ENCODE data around the gene CNFN. TPM values are rescaled to one million over a fixed set of nuclear protein-coding genes. Genes with fewer than 3 reads are reported as not detected.

The CNFN gene
- total and polyA plus RNA-seq, 10 of the 15 experiments (the other 5 are each of a cell fraction or from before 2014, with no cell fraction given) = 0.60 TPM; not detected in 9

GRCh38 chr19:42360787-42361544, 29.1 kb downstream of the CNFN start:
- TF ChIP-seq CTCF (IDR thresholded peaks at IDR 0.05 in 2 of 3, conservative IDR thresholded peaks at IDR 0.05 in 1 of 3; ENCODE audit: control insufficient read depth in 2 of 3, extremely low read depth in 1 of 3, insufficient read depth in 1 of 3, low read depth in 3 of 3, low read length in 3 of 3) = no peak
- TF ChIP-seq BHLHE40 (IDR thresholded peaks at IDR 0.05; ENCODE audit: borderline replicate concordance in 1 of 2, low read depth in 2 of 2, low read length in 1 of 2) = no peak
- no TSS peak for BruUV-seq (replicated peaks)
- no peak for ATAC-seq
- intact Hi-C loops (cut with micrococcal nuclease; ENCODE audit: unreplicated experiment) (no loop called here), in situ Hi-C loops (cut with MboI) (no loop called here)
- ChIA-PET SMC1A (ENCODE audit: uncharacterized antibody, unreplicated experiment) (no interaction called here), POLR2A (no interaction called here), CTCF (no interaction called here), RAD21 (ENCODE audit: unreplicated experiment) (no interaction called here)
- DNase-seq (ENCODE audit: low read depth, low spot score) = no peak
- peaks cover 4% of the 10 kb centered on the region for H3K4me1 ChIP-seq (ENCODE audit: control insufficient read depth, insufficient read depth, low read length)
- H3K4me3 ChIP-seq = no peak overlapping the region
- H3K4me2 ChIP-seq (ENCODE audit: control insufficient read depth, insufficient read depth) = no peak overlapping the region
- no peaks in the 10 kb centered on the region for H3K27me3 ChIP-seq (replicated peaks in 1 of 2; ENCODE audit: control insufficient read depth in 2 of 2, insufficient read depth in 2 of 2, low read length in 1 of 2)
- H2AFZ ChIP-seq (ENCODE audit: control insufficient read depth, low read depth, low read length) = no peak overlapping the region
- no peaks in the 10 kb centered on the region for H3K79me2 ChIP-seq (ENCODE audit: control insufficient read depth, insufficient read depth, low read length)
- no peak for FAIRE-seq
- 71% methylated on average over 16 of the region's 16 CpGs for WGBS (ENCODE audit: insufficient coverage, insufficient replicate concordance, low lambda C conversion rate, missing lambda C conversion rate)
- no peak overlapping the region for H3K9ac ChIP-seq (ENCODE audit: control insufficient read depth, insufficient read depth, low read length)
- H3K9me3 ChIP-seq (replicated peaks; ENCODE audit: control insufficient read depth, insufficient read depth, low read length) = peaks cover 6% of the 10 kb centered on the region; the same call in 1 of the 3 replicates
- no peaks in the 10 kb centered on the region; a peak in 2 of 4 replicates for H3K36me3 ChIP-seq (ENCODE audit: control insufficient read depth in 2 of 2, insufficient read depth in 2 of 2, low read length in 1 of 2)
- H4K20me1 ChIP-seq (ENCODE audit: control insufficient read depth, insufficient read depth) = no peaks in the 10 kb centered on the region
- H3K27ac ChIP-seq (ENCODE audit: control insufficient read depth, insufficient read depth) = no peak overlapping the region

DNA sequence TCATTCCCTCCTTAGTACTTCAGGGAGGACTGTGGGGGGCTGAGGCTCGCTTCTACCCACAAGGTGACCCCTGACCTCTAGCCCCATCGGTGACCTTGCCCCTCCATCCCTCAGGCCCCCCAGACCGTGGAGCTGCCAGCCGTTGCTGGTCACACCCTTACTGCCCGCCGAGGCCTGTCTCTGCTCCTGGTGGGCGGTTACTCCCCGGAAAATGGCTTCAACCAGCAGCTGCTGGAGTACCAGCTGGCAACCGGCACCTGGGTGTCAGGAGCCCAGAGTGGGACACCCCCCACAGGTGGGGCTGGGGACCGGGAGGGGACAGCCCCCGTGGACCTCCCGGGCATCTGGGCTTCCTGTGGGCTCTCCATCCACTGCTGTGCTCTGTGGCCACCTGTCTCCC, 32.8 kb downstream of the CNFN start:
- Histone ChIP-seq H3K27ac (ENCODE audit: control insufficient read depth, insufficient read depth) (no peak overlapping the region), H3K79me2 (ENCODE audit: control insufficient read depth, insufficient read depth, low read length) (no peaks in the 10 kb centered on the region), H3K4me1 (ENCODE audit: control insufficient read depth, insufficient read depth, low read length) (no peaks in the 10 kb centered on the region), H3K36me3 (ENCODE audit: control insufficient read depth in 2 of 2, insufficient read depth in 2 of 2, low read length in 1 of 2) (no peaks in the 10 kb centered on the region; a peak in 2 of 4 replicates), H4K20me1 (ENCODE audit: control insufficient read depth, insufficient read depth) (no peaks in the 10 kb centered on the region), H3K9ac (ENCODE audit: control insufficient read depth, insufficient read depth, low read length) (no peak overlapping the region), H3K4me2 (ENCODE audit: control insufficient read depth, insufficient read depth) (no peak overlapping the region), H3K27me3 (replicated peaks in 1 of 2; ENCODE audit: control insufficient read depth in 2 of 2, insufficient read depth in 2 of 2, low read length in 1 of 2) (no peaks in the 10 kb centered on the region), H2AFZ (ENCODE audit: control insufficient read depth, low read depth, low read length) (no peak overlapping the region), H3K9me3 (replicated peaks; ENCODE audit: control insufficient read depth, insufficient read depth, low read length) (no peaks in the 10 kb centered on the region), H3K4me3 (no peak overlapping the region)
- ATAC-seq (no peak), DNase-seq (ENCODE audit: low read depth, low spot score) (no peak), FAIRE-seq (no peak)
- ChIA-PET SMC1A (ENCODE audit: uncharacterized antibody, unreplicated experiment) (no interaction called here), POLR2A (no interaction called here), CTCF (interaction anchor here (0.6 kb wide), 1 partner anchor 130 kb away, joined by 3 read pairs; no protein-coding TSS in a partner anchor), RAD21 (ENCODE audit: unreplicated experiment) (no interaction called here)
- in situ Hi-C loops (cut with MboI) (no loop called here), intact Hi-C loops (cut with micrococcal nuclease; ENCODE audit: unreplicated experiment) (no loop called here)
- 81% methylated on average over 12 of the region's 12 CpGs for WGBS (ENCODE audit: insufficient coverage, insufficient replicate concordance, low lambda C conversion rate, missing lambda C conversion rate)
- BruUV-seq (replicated peaks) = no TSS peak
- TF ChIP-seq BHLHE40 (IDR thresholded peaks at IDR 0.05; ENCODE audit: borderline replicate concordance in 1 of 2, low read depth in 2 of 2, low read length in 1 of 2) = no peak
- no peak for TF ChIP-seq NR2C1 (IDR thresholded peaks at IDR 0.05)
- TF ChIP-seq MEF2A (IDR thresholded peaks at IDR 0.05; ENCODE audit: insufficient read depth, low read depth, low read length) = no peak
- TF ChIP-seq, protein P1, sequence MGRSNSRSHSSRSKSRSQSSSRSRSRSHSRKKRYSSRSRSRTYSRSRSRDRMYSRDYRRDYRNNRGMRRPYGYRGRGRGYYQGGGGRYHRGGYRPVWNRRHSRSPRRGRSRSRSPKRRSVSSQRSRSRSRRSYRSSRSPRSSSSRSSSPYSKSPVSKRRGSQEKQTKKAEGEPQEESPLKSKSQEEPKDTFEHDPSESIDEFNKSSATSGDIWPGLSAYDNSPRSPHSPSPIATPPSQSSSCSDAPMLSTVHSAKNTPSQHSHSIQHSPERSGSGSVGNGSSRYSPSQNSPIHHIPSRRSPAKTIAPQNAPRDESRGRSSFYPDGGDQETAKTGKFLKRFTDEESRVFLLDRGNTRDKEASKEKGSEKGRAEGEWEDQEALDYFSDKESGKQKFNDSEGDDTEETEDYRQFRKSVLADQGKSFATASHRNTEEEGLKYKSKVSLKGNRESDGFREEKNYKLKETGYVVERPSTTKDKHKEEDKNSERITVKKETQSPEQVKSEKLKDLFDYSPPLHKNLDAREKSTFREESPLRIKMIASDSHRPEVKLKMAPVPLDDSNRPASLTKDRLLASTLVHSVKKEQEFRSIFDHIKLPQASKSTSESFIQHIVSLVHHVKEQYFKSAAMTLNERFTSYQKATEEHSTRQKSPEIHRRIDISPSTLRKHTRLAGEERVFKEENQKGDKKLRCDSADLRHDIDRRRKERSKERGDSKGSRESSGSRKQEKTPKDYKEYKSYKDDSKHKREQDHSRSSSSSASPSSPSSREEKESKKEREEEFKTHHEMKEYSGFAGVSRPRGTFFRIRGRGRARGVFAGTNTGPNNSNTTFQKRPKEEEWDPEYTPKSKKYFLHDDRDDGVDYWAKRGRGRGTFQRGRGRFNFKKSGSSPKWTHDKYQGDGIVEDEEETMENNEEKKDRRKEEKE (IDR thresholded peaks at IDR 0.05) = no peak
- no peak for TF ChIP-seq NFXL1 (IDR thresholded peaks at IDR 0.05; ENCODE audit: borderline replicate concordance)
- no peak for TF ChIP-seq ATF3 (IDR thresholded peaks at IDR 0.05; ENCODE audit: borderline replicate concordance, extremely low read depth, low read depth, low read length)

Measured in GM12878 (cell line).